ENCODE data around the gene FGF16. TPM values are rescaled to one million over a fixed set of nuclear protein-coding genes. Genes with fewer than 3 reads are reported as not detected.

Gene FGF16
- total RNA-seq, 2 donors from 2014 or later = not detected

- DNase-seq (no peak), ATAC-seq (no peak)
- WGBS, 2 donors = 40 to 63% methylated on average over 1 of the region's 1 CpG
Measured at GRCh38 chrX:77428551-77428950, 18.6 kb upstream of the FGF16 start.

GRCh38 chrX:77431227-77431626 lies 16.0 kb upstream of the FGF16 start:
- intact Hi-C loops (cut with DNase I) = no loop called here
- Histone ChIP-seq H3K27ac (no peak overlapping the region), H3K4me1 (no peaks in the 10 kb centered on the region), H3K27me3 (no peaks in the 10 kb centered on the region), H3K36me3 (replicated peaks in 1 of 2; ENCODE audit: insufficient read depth in 1 of 2, low read depth in 2 of 2) (no peaks in the 10 kb centered on the region), H3K4me3 (no peak overlapping the region), H3K9me3 (no peaks in the 10 kb centered on the region)
- 42 to 46% methylated on average over 5 of the region's 5 CpGs for WGBS, 2 donors
- ATAC-seq = no peak
- TF ChIP-seq POLR2A (IDR thresholded peaks at IDR 0.05) (no peak), CTCF (IDR thresholded peaks at IDR 0.05) (no peak)
- peak in 1 of 4 donors; percentile 27 for DNase-seq

More at GRCh38 chrX:77428551-77428950, 18.6 kb upstream of the FGF16 start:
- Histone ChIP-seq H3K4me1 (no peaks in the 10 kb centered on the region), H3K27me3 (no peaks in the 10 kb centered on the region), H3K36me3 (replicated peaks in 1 of 2; ENCODE audit: insufficient read depth in 1 of 2, low read depth in 2 of 2) (no peaks in the 10 kb centered on the region), H3K9me3 (no peaks in the 10 kb centered on the region), H3K27ac (no peak overlapping the region), H3K4me3 (no peak overlapping the region)
- intact Hi-C loops (cut with DNase I) = no loop called here
- TF ChIP-seq CTCF (IDR thresholded peaks at IDR 0.05) = no peak

- 89 to 90% methylated on average over 1 of the region's 1 CpG for WGBS, 2 donors
- H3K36me3 ChIP-seq (replicated peaks in 1 of 2; ENCODE audit: insufficient read depth in 1 of 2, low read depth in 2 of 2) = no peaks in the 10 kb centered on the region
- DNase-seq (no peak), ATAC-seq (no peak)
- intact Hi-C loops (cut with DNase I) = no loop called here
- no peaks in the 10 kb centered on the region for H3K4me1 ChIP-seq
- no peak for TF ChIP-seq POLR2A (IDR thresholded peaks at IDR 0.05)
- no peaks in the 10 kb centered on the region for H3K9me3 ChIP-seq
- H3K27ac ChIP-seq = no peak overlapping the region
- H3K4me3 ChIP-seq = no peak overlapping the region
- H3K27me3 ChIP-seq = no peaks in the 10 kb centered on the region
Measured at GRCh38 chrX:77433001-77433400, 14.2 kb upstream of the FGF16 start.

- H3K27ac ChIP-seq = no peak overlapping the region
- DNase-seq = no peak
- H3K4me1 ChIP-seq = no peaks in the 10 kb centered on the region
- no peak overlapping the region for H3K4me3 ChIP-seq
- no peak for ATAC-seq
- no peaks in the 10 kb centered on the region for H3K9me3 ChIP-seq
- WGBS, 2 donors = 69 to 73% methylated on average over 3 of the region's 3 CpGs
- intact Hi-C loops (cut with DNase I) = no loop called here
- H3K36me3 ChIP-seq (replicated peaks in 1 of 2; ENCODE audit: insufficient read depth in 1 of 2, low read depth in 2 of 2) = no peaks in the 10 kb centered on the region
- TF ChIP-seq POLR2A (IDR thresholded peaks at IDR 0.05) (no peak), CTCF (IDR thresholded peaks at IDR 0.05) (no peak)
- no peaks in the 10 kb centered on the region for H3K27me3 ChIP-seq
Measured at GRCh38 chrX:77434962-77435361, 12.2 kb upstream of the FGF16 start.

- ATAC-seq (no peak), DNase-seq (no peak)
- intact Hi-C loops (cut with DNase I) = no loop called here
- Histone ChIP-seq H3K36me3 (replicated peaks in 1 of 2; ENCODE audit: insufficient read depth in 1 of 2, low read depth in 2 of 2) (no peaks in the 10 kb centered on the region), H3K4me3 (no peak overlapping the region), H3K4me1 (no peaks in the 10 kb centered on the region), H3K27me3 (no peaks in the 10 kb centered on the region), H3K27ac (no peak overlapping the region), H3K9me3 (no peaks in the 10 kb centered on the region)
- TF ChIP-seq POLR2A (IDR thresholded peaks at IDR 0.05) (no peak), CTCF (IDR thresholded peaks at IDR 0.05) (no peak)
Measured at GRCh38 chrX:77436271-77436670, 10.9 kb upstream of the FGF16 start.
